Large intestine (tissue), 3 donors: ENCODE results near the gene ARMC9. TPM values are rescaled to one million over a fixed set of nuclear protein-coding genes. Genes with fewer than 3 reads are reported as not detected.
"Not testable (repeated sequence)": the region's sequence is repeated elsewhere in the genome, so short reads cannot be mapped to it uniquely, and the experiment has no call there.

ENCODE experiments used
- DNase-seq, 2 donors: peaks; one replicate each; pipeline versions ENCODE4 v3.0.0 to v3.0.0-alpha.2; 2013
- H3K27ac ChIP-seq: one replicate; pipeline ENCODE4 v1.5.1; 2013; ENCODE audit warnings: low read length
- H3K27me3 ChIP-seq: 2 replicates; pipeline ENCODE4 v1.6.1; 2013; ENCODE audit warnings: low read length; ENCODE audit not compliant: control insufficient read depth, insufficient read depth
- H3K36me3 ChIP-seq: 2 replicates; pipeline ENCODE4 v1.6.1; 2013; ENCODE audit warnings: low read length; ENCODE audit not compliant: control insufficient read depth, insufficient read depth
- H3K4me1 ChIP-seq: one replicate; pipeline ENCODE4 v1.6.1; 2013; ENCODE audit warnings: low read length; ENCODE audit not compliant: control insufficient read depth, insufficient read depth
- H3K4me3 ChIP-seq: one replicate; pipeline ENCODE4 v1.5.1; 2013; ENCODE audit warnings: low read length
- H3K9me3 ChIP-seq: one replicate; pipeline ENCODE4 v1.6.1; 2013; ENCODE audit warnings: mild to moderate bottlenecking, low read depth, low read length, moderate library complexity; ENCODE audit not compliant: control insufficient read depth
- WGBS: methylation state at CpG from one replicate; pipeline ENCODE4 v1.1.5; 2013; ENCODE audit warnings: low lambda C conversion rate; ENCODE audit not compliant: insufficient coverage; 5-methylcytosine and 5-hydroxymethylcytosine counted together
- polyA plus RNA-seq: library from polyadenylated mRNA; unstranded; fragments of 120-200 nt; gene quantifications from one replicate; pipeline ENCODE4 v1.2.1, GENCODE V29; 2013

The ARMC9 gene
- polyA plus RNA-seq, 1 donor: 14.4 TPM

GRCh38 chr2:231168460-231169139, 29.8 kb upstream of the ARMC9 start:
- Histone ChIP-seq H3K27ac (no peak overlapping the region), H3K27me3 (no peaks in the 10 kb centered on the region), H3K9me3 (no peaks in the 10 kb centered on the region), H3K4me1 (no peaks in the 10 kb centered on the region), H3K36me3 (peaks cover 58% of the 10 kb centered on the region), H3K4me3 (no peak overlapping the region)
- DNase-seq: no peak
- 90% methylated on average over 3 of the region's 4 CpGs for WGBS

- Histone ChIP-seq H3K27ac (no peak overlapping the region), H3K27me3 (no peaks in the 10 kb centered on the region), H3K4me1 (no peaks in the 10 kb centered on the region), H3K36me3 (peaks cover 56% of the 10 kb centered on the region), H3K9me3 (no peaks in the 10 kb centered on the region), H3K4me3 (no peak overlapping the region)
- no peak for DNase-seq
- no CpG with 5 or more reads among the region's 3 CpGs for WGBS
Observed at GRCh38 chr2:231169488-231169887, 28.9 kb upstream of the ARMC9 start.

GRCh38 chr2:231170055-231170454, 28.4 kb upstream of the ARMC9 start:
- Histone ChIP-seq H3K9me3 (no peaks in the 10 kb centered on the region), H3K36me3 (peaks cover 54% of the 10 kb centered on the region), H3K27ac (no peak overlapping the region), H3K4me1 (no peaks in the 10 kb centered on the region), H3K4me3 (no peak overlapping the region), H3K27me3 (no peaks in the 10 kb centered on the region)
- DNase-seq: no peak
- no CpG with 5 or more reads among the region's 1 CpG for WGBS

- no peaks in the 10 kb centered on the region for H3K4me1 ChIP-seq
- 100% methylated on average over 1 of the region's 3 CpGs for WGBS
- no peak overlapping the region for H3K27ac ChIP-seq
- H3K36me3 ChIP-seq: peaks cover 38% of the 10 kb centered on the region
- no peak overlapping the region for H3K4me3 ChIP-seq
- no peaks in the 10 kb centered on the region for H3K27me3 ChIP-seq
- DNase-seq: no peak
- H3K9me3 ChIP-seq: no peaks in the 10 kb centered on the region
Observed at GRCh38 chr2:231172025-231172424, 26.4 kb upstream of the ARMC9 start.

- WGBS: no CpG with 5 or more reads among the region's 2 CpGs
- Histone ChIP-seq H3K27ac (no peak overlapping the region), H3K27me3 (no peaks in the 10 kb centered on the region), H3K4me3 (no peak overlapping the region), H3K9me3 (no peaks in the 10 kb centered on the region), H3K36me3 (peaks cover 30% of the 10 kb centered on the region), H3K4me1 (no peaks in the 10 kb centered on the region)
- DNase-seq: no peak
Observed at GRCh38 chr2:231174211-231174651, 24.2 kb upstream of the ARMC9 start.

- no peaks in the 10 kb centered on the region for H3K4me1 ChIP-seq
- no peaks in the 10 kb centered on the region for H3K27me3 ChIP-seq
- WGBS: 100% methylated on average over 1 of the region's 2 CpGs
- no peak for DNase-seq
- H3K36me3 ChIP-seq: peaks cover 16% of the 10 kb centered on the region
- H3K9me3 ChIP-seq: no peaks in the 10 kb centered on the region
- H3K4me3 ChIP-seq: no peak overlapping the region
- H3K27ac ChIP-seq: no peak overlapping the region
Observed at GRCh38 chr2:231176066-231176465, 22.4 kb upstream of the ARMC9 start.

- 83% methylated on average over 3 of the region's 11 CpGs for WGBS
- Histone ChIP-seq H3K4me1 (no peaks in the 10 kb centered on the region), H3K9me3 (no peaks in the 10 kb centered on the region)
Observed at GRCh38 chr2:231177156-231178025, 21.0 kb upstream of the ARMC9 start.

GRCh38 chr2:231178805-231179204, 19.6 kb upstream of the ARMC9 start:
- WGBS: 100% methylated on average over 1 of the region's 5 CpGs
- H3K27ac ChIP-seq, H3K9me3 ChIP-seq, H3K27me3 ChIP-seq, H3K4me1 ChIP-seq, H3K36me3 ChIP-seq, DNase-seq, H3K4me3 ChIP-seq: not testable (repeated sequence)

More at GRCh38 chr2:231177156-231178025, 21.0 kb upstream of the ARMC9 start:
- peaks cover 11% of the 10 kb centered on the region for H3K36me3 ChIP-seq
- H3K27ac ChIP-seq: no peak overlapping the region
- no peak for DNase-seq
- no peak overlapping the region for H3K4me3 ChIP-seq
- H3K27me3 ChIP-seq: no peaks in the 10 kb centered on the region

- H3K27ac ChIP-seq: no peak overlapping the region
- no CpG with 5 or more reads among the region's 12 CpGs for WGBS
- H3K4me3 ChIP-seq: no peak overlapping the region
- H3K36me3 ChIP-seq: no peaks in the 10 kb centered on the region
- peaks cover 2% of the 10 kb centered on the region for H3K4me1 ChIP-seq
- H3K27me3 ChIP-seq: no peaks in the 10 kb centered on the region
- DNase-seq: no peak
- no peaks in the 10 kb centered on the region for H3K9me3 ChIP-seq
Observed at GRCh38 chr2:231181860-231182512, 16.4 kb upstream of the ARMC9 start.

GRCh38 chr2:231182513-231182899, 15.9 kb upstream of the ARMC9 start:
- peaks cover 7% of the 10 kb centered on the region for H3K4me1 ChIP-seq
- WGBS: no CpG with 5 or more reads among the region's 8 CpGs
- no peaks in the 10 kb centered on the region for H3K27me3 ChIP-seq
- H3K36me3 ChIP-seq: no peaks in the 10 kb centered on the region
- no peak for DNase-seq
- no peaks in the 10 kb centered on the region for H3K9me3 ChIP-seq
- H3K27ac ChIP-seq: no peak overlapping the region
- H3K4me3 ChIP-seq: no peak overlapping the region
